H9 (cell line): ENCODE results near the gene MBD3L1. TPM values are rescaled to one million over a fixed set of nuclear protein-coding genes. Genes with fewer than 3 reads are reported as not detected.

Experiments
- DNase-seq: peaks from one replicate; pipeline ENCODE4 v3.0.0-alpha.2; 2017
- H2AFZ ChIP-seq: one replicate; pipeline ENCODE4 v1.6.1; 2013; ENCODE audit warnings: mild to moderate bottlenecking, low read length, control low read depth, moderate library complexity
- H2AK5ac ChIP-seq: 2 replicates; pipeline ENCODE4 v1.6.1; 2013; ENCODE audit warnings: low read length, control low read depth, mixed read lengths; ENCODE audit not compliant: insufficient read length
- H2BK120ac ChIP-seq: one replicate; pipeline ENCODE4 v1.6.1; 2013; ENCODE audit warnings: low read depth, mild to moderate bottlenecking, low read length, control low read depth, inconsistent platforms; ENCODE audit not compliant: poor library complexity, severe bottlenecking
- H2BK12ac ChIP-seq: 2 replicates; pipeline ENCODE4 v1.6.1; 2013; ENCODE audit warnings: low read length, control low read depth, mixed read lengths, low read depth; ENCODE audit not compliant: insufficient read length
- H2BK15ac ChIP-seq: 2 replicates; pipeline ENCODE4 v1.6.1; 2013; ENCODE audit warnings: low read depth, low read length, control low read depth
- H2BK20ac ChIP-seq: one replicate; pipeline ENCODE4 v1.6.1; 2013; ENCODE audit warnings: low read depth, mild to moderate bottlenecking, low read length, control low read depth, inconsistent platforms; ENCODE audit not compliant: poor library complexity, severe bottlenecking
- H2BK5ac ChIP-seq: 2 replicates; pipeline ENCODE4 v1.6.1; 2013; ENCODE audit warnings: low read length, control low read depth, mixed read lengths; ENCODE audit not compliant: insufficient read length
- H3K14ac ChIP-seq: 2 replicates; pipeline ENCODE4 v1.6.1; 2013; ENCODE audit warnings: low read length, control low read depth; ENCODE audit not compliant: insufficient read depth
- H3K18ac ChIP-seq: 2 replicates; pipeline ENCODE4 v1.6.1; 2013; ENCODE audit warnings: low read depth, mild to moderate bottlenecking, mixed read lengths, low read length, control low read depth; ENCODE audit not compliant: insufficient read length
- H3K23ac ChIP-seq: 2 replicates; pipeline ENCODE4 v1.6.1; 2013; ENCODE audit warnings: low read length, control low read depth, mixed read lengths, low read depth; ENCODE audit not compliant: insufficient read length
- H3K23me2 ChIP-seq: 2 replicates; pipeline ENCODE4 v1.6.1; 2013; ENCODE audit warnings: low read depth, mild to moderate bottlenecking, mixed read lengths, low read length, control low read depth; ENCODE audit not compliant: insufficient read length, poor library complexity, severe bottlenecking
- H3K27ac ChIP-seq: 2 replicates; pipeline ENCODE4 v1.5.1; 2013; ENCODE audit warnings: low read length, control low read depth, mixed read lengths, low read depth; ENCODE audit not compliant: insufficient read length
- H3K27me3 ChIP-seq: 2 replicates; pipeline ENCODE4 v1.6.1; 2013; ENCODE audit warnings: low read length, control low read depth, inconsistent platforms; ENCODE audit not compliant: insufficient read depth
- H3K4ac ChIP-seq: 2 replicates; pipeline ENCODE4 v1.6.1; 2013; ENCODE audit warnings: low read depth, mild to moderate bottlenecking, control low read depth, inconsistent platforms, low read length, moderate library complexity
- H3K4me1 ChIP-seq: 2 replicates; pipeline ENCODE4 v1.6.1; 2013; ENCODE audit warnings: low read length, control low read depth, inconsistent platforms; ENCODE audit not compliant: insufficient read depth
- H3K4me2 ChIP-seq: 2 replicates; pipeline ENCODE4 v1.6.1; 2013; ENCODE audit warnings: low read length, control low read depth, mixed read lengths; ENCODE audit not compliant: insufficient read length, insufficient read depth
- H3K56ac ChIP-seq: 2 replicates; pipeline ENCODE4 v1.6.1; 2013; ENCODE audit warnings: low read depth, mild to moderate bottlenecking, mixed read lengths, low read length, control low read depth; ENCODE audit not compliant: insufficient read length
- H3K79me1 ChIP-seq: 2 replicates; pipeline ENCODE4 v1.6.1; 2013; ENCODE audit warnings: low read depth, mild to moderate bottlenecking, moderate library complexity, low read length, control low read depth, inconsistent platforms; ENCODE audit not compliant: insufficient read depth, poor library complexity, severe bottlenecking
- H3K79me2 ChIP-seq: 2 replicates; pipeline ENCODE4 v1.6.1; 2013; ENCODE audit warnings: low read length, control low read depth, inconsistent platforms; ENCODE audit not compliant: insufficient read depth
- H3K9ac ChIP-seq: 2 replicates; pipeline ENCODE4 v1.6.1; 2013; ENCODE audit warnings: low read length, control low read depth, mixed read lengths; ENCODE audit not compliant: insufficient read length; ENCODE audit errors: extremely low read depth
- H3K9me3 ChIP-seq: one replicate; pipeline ENCODE4 v1.6.1; 2013; ENCODE audit warnings: low read depth, low read length, inconsistent platforms; ENCODE audit not compliant: control insufficient read depth
- H3T11ph ChIP-seq: one replicate; pipeline ENCODE4 v1.6.1; 2013; ENCODE audit warnings: mild to moderate bottlenecking, low read length, control low read depth, inconsistent platforms
- H4K20me1 ChIP-seq: one replicate; pipeline ENCODE4 v1.6.1; 2013; ENCODE audit not compliant: control insufficient read depth, insufficient read length, insufficient read depth
- H4K5ac ChIP-seq: 2 replicates; pipeline ENCODE4 v1.6.1; 2013; ENCODE audit warnings: low read depth, mild to moderate bottlenecking, mixed read lengths, low read length, control low read depth; ENCODE audit not compliant: insufficient read length
- H4K8ac ChIP-seq: replicated peaks from 2 replicates; pipeline ENCODE4 v1.6.1; 2013; ENCODE audit warnings: low read length, control low read depth, mixed read lengths, low read depth; ENCODE audit not compliant: insufficient read length
- H4K91ac ChIP-seq: 2 replicates; pipeline ENCODE4 v1.6.1; 2013; ENCODE audit warnings: low read depth, mild to moderate bottlenecking, moderate library complexity, mixed read lengths, low read length, control low read depth; ENCODE audit not compliant: insufficient read length
- H3K27ac Mint-ChIP-seq, 3 experiments: 2 replicates in 2 of 3; 3 replicates in 1 of 3; pipeline ENCODE4 v1.8.0; 2020 to 2021; ENCODE audit warnings: mixed read lengths in 3 of 3, mild to moderate bottlenecking in 1 of 3, moderate library complexity in 1 of 3
- H3K27me3 Mint-ChIP-seq: 2 replicates; pipeline ENCODE4 v1.8.0; 2021; ENCODE audit warnings: low read depth, mild to moderate bottlenecking, moderate library complexity, mixed read lengths
- H3K36me3 Mint-ChIP-seq, 3 experiments: 2 replicates in 2 of 3; 3 replicates in 1 of 3; pipeline ENCODE4 v1.8.0; 2020 to 2021; ENCODE audit warnings: low read depth in 3 of 3, mixed read lengths in 3 of 3; ENCODE audit not compliant: insufficient read depth in 1 of 3
- H3K4me1 Mint-ChIP-seq, 2 experiments: 2 replicates each; pipeline ENCODE4 v1.8.0; 2020; ENCODE audit warnings: mixed read lengths in 2 of 2
- H3K4me3 Mint-ChIP-seq, 2 experiments: 2 replicates in 1 of 2; 3 replicates in 1 of 2; pipeline ENCODE4 v1.8.0; 2020 to 2021; ENCODE audit warnings: mild to moderate bottlenecking in 2 of 2, mixed read lengths in 2 of 2, moderate library complexity in 1 of 2
- H3K9me3 Mint-ChIP-seq, 2 experiments: 2 replicates in 1 of 2; 3 replicates in 1 of 2; pipeline ENCODE4 v1.8.0; 2020; ENCODE audit warnings: mild to moderate bottlenecking in 2 of 2, mixed read lengths in 2 of 2, moderate library complexity in 1 of 2
- WGBS: extraction: QIAGEN DNeasy Blood & Tissue Kit; methylation state at CpG from one replicate; pipeline ENCODE4 v1.1.7; 2013; ENCODE audit warnings: missing lambda C conversion rate, low lambda C conversion rate, mixed read lengths; ENCODE audit not compliant: insufficient read length; ENCODE audit errors: extremely low coverage; 5-methylcytosine and 5-hydroxymethylcytosine counted together
- long read RNA-seq: library from polyadenylated mRNA; unstranded; transcript quantifications from one replicate; pipeline ENCODE4 v2.0.0, GENCODE V29; 2020
- total RNA-seq: library from RNA; stranded (reverse); gene quantifications from 2 replicates; pipeline ENCODE4 v1.2.1, GENCODE V29; 2021
- TF ChIP-seq, protein P1 (sequence below): fragments of 200-600 bp; sonication (generic); conservative IDR thresholded peaks from 3 replicates; pipeline ENCODE4 v1.8.0; 2021; ENCODE audit warnings: antibody characterized with exemption, mild to moderate bottlenecking

Gene MBD3L1
- not detected in 2 replicates for total RNA-seq
- long read RNA-seq = 0 reads

DNA sequence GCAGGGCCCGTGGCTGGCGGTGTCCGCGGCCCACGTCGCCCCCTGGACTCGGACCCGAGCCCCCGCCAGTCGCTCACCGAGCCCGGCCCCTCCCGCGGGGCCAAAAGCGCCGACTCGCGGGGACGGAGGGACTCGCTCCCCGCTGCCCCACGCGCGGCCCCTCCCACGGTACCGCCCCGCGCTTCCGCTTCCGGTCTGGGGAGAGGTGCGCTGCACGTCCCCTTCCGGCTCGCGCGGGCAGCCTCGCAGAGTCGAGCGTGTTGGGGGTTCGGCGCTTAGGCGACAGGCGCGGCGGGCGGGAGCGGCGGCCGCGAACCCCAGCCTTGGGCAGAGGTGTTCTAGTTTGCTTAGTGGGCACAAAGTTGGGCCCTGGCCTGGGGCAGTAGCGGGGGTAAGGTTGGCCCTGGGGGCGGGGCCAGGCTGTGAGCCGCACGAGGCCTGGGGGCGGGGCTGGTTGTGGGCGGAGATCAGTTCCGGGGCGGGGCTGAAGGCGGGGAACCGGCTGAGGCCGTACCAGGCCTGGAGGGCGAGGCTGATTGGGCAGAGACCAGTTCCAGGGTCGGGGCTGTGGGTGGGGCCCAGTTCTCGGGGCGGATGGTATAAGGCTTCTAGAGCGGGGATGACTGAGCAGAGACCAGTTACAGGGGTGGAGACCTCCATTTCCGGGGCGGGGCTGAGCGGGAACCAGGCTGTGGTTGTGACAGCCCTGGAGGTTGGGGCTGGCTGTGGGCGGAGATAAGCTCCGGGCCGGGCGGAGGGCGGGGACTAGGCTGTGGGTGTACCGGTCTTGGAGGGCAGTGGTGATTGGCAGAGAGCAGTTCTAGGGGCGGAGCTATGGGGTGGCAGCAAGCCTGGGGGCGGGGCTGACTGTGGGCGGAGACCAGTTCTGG lies at the start of gene MBD3L1, which contains the start of gene ZNF558:
TSS of gene MBD3L1 (plus strand) at position 246 of the 890 bp plus-strand sequence. CDS start 10,302 bp downstream, outside the sequence.
TSS of gene ZNF558 (minus strand) at position 173 of the 890 bp plus-strand sequence. CDS start 9,645 bp downstream, outside the sequence.
- no peaks in the 10 kb centered on the region for H3K27me3 ChIP-seq
- H3K4me1 ChIP-seq = no peaks in the 10 kb centered on the region
- Mint-ChIP-seq H3K27me3 (no peaks in the 10 kb centered on the region), H3K4me3 (peak within 1 kb of the TSS; percentile 78 to 89), H3K36me3 (peaks cover 23 to 26% (median 25%) of the 10 kb centered on the region in 3 experiments), H3K9me3 (peaks cover 37 to 41% of the 10 kb centered on the region in 2 experiments), H3K4me1 (peaks cover 6 to 8% of the 10 kb centered on the region in 2 experiments; a peak in 3 of 4 replicates), H3K27ac (peak within 1 kb of the TSS; percentile 81 to 92 (median 87); a peak in 4 of 7 replicates)
- H3K79me1 ChIP-seq = no peaks in the 10 kb centered on the region
- peak within 1 kb of the TSS; percentile 88 for H3K14ac ChIP-seq
- H2BK15ac ChIP-seq = no peak within 1 kb of the TSS
- H3K9me3 ChIP-seq = no peaks in the 10 kb centered on the region
- no peak within 1 kb of the TSS for H3K27ac ChIP-seq
- peaks cover 4% of the 10 kb centered on the region for H3K23me2 ChIP-seq
- no peak within 1 kb of the TSS for H3K56ac ChIP-seq
- H2BK12ac ChIP-seq = no peak within 1 kb of the TSS
- no peaks in the 10 kb centered on the region for H4K20me1 ChIP-seq
- H3K23ac ChIP-seq = no peak within 1 kb of the TSS
- H4K8ac ChIP-seq = no peak within 1 kb of the TSS
- peak within 1 kb of the TSS; percentile 57 for H3K4me2 ChIP-seq
- no peak within 1 kb of the TSS for H3T11ph ChIP-seq
- H2BK20ac ChIP-seq = no peak within 1 kb of the TSS
- peak within 1 kb of the TSS; percentile 86 for H3K18ac ChIP-seq
- H3K79me2 ChIP-seq = no peaks in the 10 kb centered on the region
- H4K5ac ChIP-seq = no peak within 1 kb of the TSS
- peak within 1 kb of the TSS; percentile 65 for H3K9ac ChIP-seq
- H2AFZ ChIP-seq = no peak within 1 kb of the TSS
- no CpG with 5 or more reads among the region's 78 CpGs for WGBS
- DNase-seq = peak; percentile 77
- H2BK120ac ChIP-seq = no peak within 1 kb of the TSS
- no peak within 1 kb of the TSS for H2AK5ac ChIP-seq
- H2BK5ac ChIP-seq = no peak within 1 kb of the TSS
- H3K4ac ChIP-seq = no peak within 1 kb of the TSS
- H4K91ac ChIP-seq = no peak within 1 kb of the TSS
- TF ChIP-seq, protein P1, sequence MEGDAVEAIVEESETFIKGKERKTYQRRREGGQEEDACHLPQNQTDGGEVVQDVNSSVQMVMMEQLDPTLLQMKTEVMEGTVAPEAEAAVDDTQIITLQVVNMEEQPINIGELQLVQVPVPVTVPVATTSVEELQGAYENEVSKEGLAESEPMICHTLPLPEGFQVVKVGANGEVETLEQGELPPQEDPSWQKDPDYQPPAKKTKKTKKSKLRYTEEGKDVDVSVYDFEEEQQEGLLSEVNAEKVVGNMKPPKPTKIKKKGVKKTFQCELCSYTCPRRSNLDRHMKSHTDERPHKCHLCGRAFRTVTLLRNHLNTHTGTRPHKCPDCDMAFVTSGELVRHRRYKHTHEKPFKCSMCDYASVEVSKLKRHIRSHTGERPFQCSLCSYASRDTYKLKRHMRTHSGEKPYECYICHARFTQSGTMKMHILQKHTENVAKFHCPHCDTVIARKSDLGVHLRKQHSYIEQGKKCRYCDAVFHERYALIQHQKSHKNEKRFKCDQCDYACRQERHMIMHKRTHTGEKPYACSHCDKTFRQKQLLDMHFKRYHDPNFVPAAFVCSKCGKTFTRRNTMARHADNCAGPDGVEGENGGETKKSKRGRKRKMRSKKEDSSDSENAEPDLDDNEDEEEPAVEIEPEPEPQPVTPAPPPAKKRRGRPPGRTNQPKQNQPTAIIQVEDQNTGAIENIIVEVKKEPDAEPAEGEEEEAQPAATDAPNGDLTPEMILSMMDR = no peak
